Testis (tissue), 3 donors: Measurements from ENCODE around the gene MRPL10. TPM values are rescaled to one million over a fixed set of nuclear protein-coding genes. Genes with fewer than 3 reads are reported as not detected.

Source experiments
- DNase-seq: peaks from one replicate; pipeline ENCODE4 v3.0.0-alpha.2; 2019
- H3K27ac ChIP-seq, 2 donors: fragments of 200-600 bp; sonication (generic); one replicate each; pipeline ENCODE4 v1.5.1; 2019
- H3K27me3 ChIP-seq: fragments of 200-600 bp; sonication (generic); one replicate; pipeline ENCODE4 v1.5.1; 2019
- H3K36me3 ChIP-seq: fragments of 200-600 bp; sonication (generic); one replicate; pipeline ENCODE4 v1.5.1; 2017; ENCODE audit warnings: low read depth; ENCODE audit errors: missing control alignments
- H3K4me1 ChIP-seq: fragments of 200-600 bp; sonication (generic); one replicate; pipeline ENCODE4 v1.5.1; 2019
- H3K4me3 ChIP-seq, 2 donors: fragments of 200-600 bp; sonication (generic); one replicate each; pipeline ENCODE4 v1.5.1; 2017 to 2019
- H3K9me3 ChIP-seq: fragments of 200-600 bp; sonication (generic); one replicate; pipeline ENCODE4 v1.5.1; 2017
- POLR2A ChIP-seq: fragments of 450-650 bp; IDR thresholded peaks from one replicate; pipeline ENCODE4 v1.6.1; 2017; ENCODE audit warnings: antibody characterized with exemption, mild to moderate bottlenecking, moderate library complexity
- WGBS, 2 donors: methylation state at CpG; one replicate each; pipeline ENCODE4 v1.1.5; 2018; 5-methylcytosine and 5-hydroxymethylcytosine counted together
- intact Hi-C: fragments of 100-400 bp; cut with DNase I; formaldehyde crosslinking; loops from one replicate; pipeline ENCODE4 v1.15.1; 2023; ENCODE audit warnings: low total_unique reads
- polyA plus RNA-seq: library from polyadenylated mRNA; stranded (reverse); fragments of 350-450 nt; fragmentation: Illumina TruSeq; extraction: RNeasy Lipid Tissue Mini Kit (QIAGEN cat#74804); gene quantifications from one replicate; pipeline ENCODE4 v1.2.3, GENCODE V29; 2014; ENCODE audit warnings: low read depth, low replicate concordance; ENCODE audit not compliant: insufficient read depth
- total RNA-seq, 2 donors: library from RNA; depleted of rRNA; stranded (reverse); fragments of >200 nt; gene quantifications; one replicate each; pipeline ENCODE4 v1.2.3, GENCODE V29; 2016
- TF ChIP-seq, protein P1 (sequence below), 3 experiments: fragments of 450-650 bp in 2 of 3; fragments of 200-600 bp in 1 of 3; sonication (generic) in 1 of 3; IDR thresholded peaks; one replicate each; pipeline ENCODE4 v1.5.1; 2016 to 2019; ENCODE audit warnings: antibody characterized with exemption in 3 of 3, mild to moderate bottlenecking in 2 of 3, moderate library complexity in 1 of 3

MRPL10 gene
- total and polyA plus RNA-seq, 3 donors from 2014 or later: 47.1 to 51.5 (median 47.4) TPM

DNA sequence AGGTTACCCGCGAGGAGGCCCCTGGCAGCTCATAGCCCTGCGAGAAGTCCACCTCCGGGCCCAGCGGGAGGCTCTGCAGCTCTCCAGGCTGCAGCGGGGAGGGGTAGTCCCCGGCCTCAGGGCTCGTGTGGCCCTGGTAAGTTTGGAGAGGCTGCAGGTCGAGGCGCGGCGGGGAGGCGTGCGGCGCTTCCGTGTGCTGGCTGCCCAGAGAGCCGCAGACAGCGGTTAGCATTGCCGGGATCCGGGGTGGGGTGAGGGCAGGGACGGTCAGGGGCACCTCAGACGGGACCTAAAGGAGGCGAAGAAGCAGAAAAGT is 16.8 kb upstream of the MRPL10 start:
- peaks cover 13% of the 10 kb centered on the region for H3K4me1 ChIP-seq
- H3K27ac ChIP-seq: no peak overlapping the region
- 43 to 65% methylated on average over 20 to 23 of the region's 23 CpGs for whole genome bisulfite sequencing, 2 donors
- no peaks in the 10 kb centered on the region for H3K27me3 ChIP-seq
- no peaks in the 10 kb centered on the region for H3K9me3 ChIP-seq
- intact Hi-C loops: no loop called here
- no peak for DNase-seq
- TF ChIP-seq POLR2A: no peak
- TF ChIP-seq, protein P1, sequence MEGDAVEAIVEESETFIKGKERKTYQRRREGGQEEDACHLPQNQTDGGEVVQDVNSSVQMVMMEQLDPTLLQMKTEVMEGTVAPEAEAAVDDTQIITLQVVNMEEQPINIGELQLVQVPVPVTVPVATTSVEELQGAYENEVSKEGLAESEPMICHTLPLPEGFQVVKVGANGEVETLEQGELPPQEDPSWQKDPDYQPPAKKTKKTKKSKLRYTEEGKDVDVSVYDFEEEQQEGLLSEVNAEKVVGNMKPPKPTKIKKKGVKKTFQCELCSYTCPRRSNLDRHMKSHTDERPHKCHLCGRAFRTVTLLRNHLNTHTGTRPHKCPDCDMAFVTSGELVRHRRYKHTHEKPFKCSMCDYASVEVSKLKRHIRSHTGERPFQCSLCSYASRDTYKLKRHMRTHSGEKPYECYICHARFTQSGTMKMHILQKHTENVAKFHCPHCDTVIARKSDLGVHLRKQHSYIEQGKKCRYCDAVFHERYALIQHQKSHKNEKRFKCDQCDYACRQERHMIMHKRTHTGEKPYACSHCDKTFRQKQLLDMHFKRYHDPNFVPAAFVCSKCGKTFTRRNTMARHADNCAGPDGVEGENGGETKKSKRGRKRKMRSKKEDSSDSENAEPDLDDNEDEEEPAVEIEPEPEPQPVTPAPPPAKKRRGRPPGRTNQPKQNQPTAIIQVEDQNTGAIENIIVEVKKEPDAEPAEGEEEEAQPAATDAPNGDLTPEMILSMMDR (IDR thresholded peaks at IDR 0.05): no peak
- peak overlapping the region; percentile 29 to 32 for H3K4me3 ChIP-seq
- H3K36me3 ChIP-seq: no peaks in the 10 kb centered on the region

DNA sequence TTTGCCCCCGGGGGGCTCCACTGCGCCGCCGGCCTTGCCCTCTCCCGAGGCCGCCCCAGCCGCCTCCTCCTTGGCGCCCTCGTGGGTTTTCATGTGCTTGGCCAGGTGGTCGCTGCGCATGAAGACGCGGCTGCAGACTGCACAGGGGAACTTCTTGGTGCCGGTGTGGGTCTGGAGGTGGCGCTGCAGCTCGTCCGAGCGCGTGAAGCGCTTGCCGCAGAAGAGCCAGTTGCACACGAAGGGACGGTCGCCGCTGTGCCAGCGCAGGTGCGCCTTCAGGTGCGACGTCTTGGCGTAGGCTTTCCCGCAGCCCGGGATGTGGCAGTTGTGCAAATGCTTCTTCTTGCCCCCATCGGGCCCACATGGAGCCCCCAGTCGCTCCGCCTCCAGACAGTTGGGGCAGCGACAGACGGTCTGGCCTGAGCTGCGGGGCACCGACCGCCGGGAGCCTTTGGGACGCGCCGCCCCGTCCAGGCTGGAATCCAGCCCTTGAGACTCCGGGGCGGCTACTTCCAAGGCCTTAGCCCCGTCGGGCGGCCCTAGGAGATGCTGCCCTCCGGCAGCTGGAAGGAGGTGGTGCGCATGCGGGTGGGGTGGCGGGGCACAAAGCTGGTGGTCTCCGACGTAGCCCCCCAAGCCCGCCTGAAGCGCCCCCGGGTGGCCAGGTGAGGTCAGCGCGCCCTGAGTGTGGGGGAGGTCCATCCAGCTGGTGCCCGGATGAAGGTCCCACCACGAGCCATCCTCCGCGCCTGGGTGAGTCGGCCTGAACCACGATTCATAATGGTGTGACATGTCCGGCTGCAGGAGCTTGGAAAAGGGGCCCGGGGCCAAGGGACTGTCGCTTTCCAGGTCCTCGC is 16.2 kb upstream of the MRPL10 start:
- intact Hi-C loops: no loop called here
- peaks cover 13% of the 10 kb centered on the region for H3K4me1 ChIP-seq
- peak; percentile 50 for DNase-seq
- H3K4me3 ChIP-seq: peak overlapping the region; percentile 29 to 32
- 20 to 40% methylated on average over 6 to 71 of the region's 71 CpGs for WGBS, 2 donors
- H3K9me3 ChIP-seq: no peaks in the 10 kb centered on the region
- TF ChIP-seq, protein P1 (IDR thresholded peaks at IDR 0.05): peak in 1 of 3 experiments; percentile 10
- TF ChIP-seq POLR2A: no peak
- H3K36me3 ChIP-seq: no peaks in the 10 kb centered on the region
- no peaks in the 10 kb centered on the region for H3K27me3 ChIP-seq
- H3K27ac ChIP-seq: no peak overlapping the region

- no peaks in the 10 kb centered on the region for H3K36me3 ChIP-seq
- no peaks in the 10 kb centered on the region for H3K9me3 ChIP-seq
- H3K4me1 ChIP-seq: peaks cover 11% of the 10 kb centered on the region
- peak overlapping the region in 1 of 2 donors; percentile 32 for H3K4me3 ChIP-seq
- 25 to 35% methylated on average over 29 to 31 of the region's 31 CpGs for WGBS, 2 donors
- TF ChIP-seq, protein P1 (IDR thresholded peaks at IDR 0.05): no peak
- no peak for TF ChIP-seq POLR2A
- intact Hi-C loops: no loop called here
- no peak for DNase-seq
- no peaks in the 10 kb centered on the region for H3K27me3 ChIP-seq
- no peak overlapping the region for H3K27ac ChIP-seq
These were observed 15.5 kb upstream of the MRPL10 start for GRCh38 chr17:47846716-47847340.

GRCh38 chr17:47845716-47846075 is 14.4 kb upstream of the MRPL10 start:
- Histone ChIP-seq H3K9me3 (no peaks in the 10 kb centered on the region), H3K27me3 (no peaks in the 10 kb centered on the region), H3K4me1 (peaks cover 10% of the 10 kb centered on the region), H3K36me3 (no peaks in the 10 kb centered on the region), H3K4me3 (no peak overlapping the region), H3K27ac (no peak overlapping the region)
- intact Hi-C loops: no loop called here
- TF ChIP-seq POLR2A: no peak
- TF ChIP-seq, protein P1 (IDR thresholded peaks at IDR 0.05): no peak
- WGBS, 2 donors: 84 to 91% methylated on average over 3 of the region's 3 CpGs
- no peak for DNase-seq
